CD8-positive, alpha-beta memory T cell (primary cell): ENCODE measurements around the gene SANBR. TPM values are rescaled to one million over a fixed set of nuclear protein-coding genes. Genes with fewer than 3 reads are reported as not detected.
A peak's percentile ranks its signal among the peaks of the same experiment; 100 is the strongest.

Source experiments
- CTCF ChIA-PET: fragments of 350-600 bp; sonication (Branson Sonifier 250); formaldehyde crosslinking; loops from one replicate; lab custom pipeline; 2021; ENCODE audit warnings: antibody characterized with exemption; lab: Charles Lee
- POLR2A ChIA-PET: fragments of 350-600 bp; sonication (Branson Sonifier 250); formaldehyde crosslinking; loops from one replicate; lab custom pipeline; 2021; ENCODE audit warnings: antibody characterized with exemption; lab: Charles Lee
- DNase-seq, 5 donors: peaks; one replicate each; pipeline versions ENCODE4 v3.0.0 to v3.0.0-alpha.2; 2020 to 2022; ENCODE audit warnings: mixed read lengths in 1 of 5
- H3K27ac ChIP-seq: one replicate; pipeline ENCODE4 v1.7.0; 2013; ENCODE audit warnings: low read depth, mild to moderate bottlenecking, low read length, moderate library complexity
- H3K27me3 ChIP-seq: 2 replicates; pipeline ENCODE4 v1.7.0; 2013; ENCODE audit warnings: low read length, mild to moderate bottlenecking; ENCODE audit not compliant: insufficient read depth, poor library complexity, severe bottlenecking
- H3K36me3 ChIP-seq: 2 replicates; pipeline ENCODE4 v1.7.0; 2013; ENCODE audit warnings: mild to moderate bottlenecking, low read length, moderate library complexity; ENCODE audit not compliant: insufficient read depth
- H3K4me1 ChIP-seq: 2 replicates; pipeline ENCODE4 v1.7.0; 2013; ENCODE audit warnings: mild to moderate bottlenecking, low read length, moderate library complexity; ENCODE audit not compliant: insufficient read depth
- H3K4me3 ChIP-seq: 2 replicates; pipeline ENCODE4 v1.7.0; 2013; ENCODE audit warnings: mild to moderate bottlenecking, low read length
- H3K9me3 ChIP-seq: 2 replicates; pipeline ENCODE4 v1.7.0; 2013; ENCODE audit warnings: mild to moderate bottlenecking, low read length
- H3K27ac Mint-ChIP-seq, 8 donors: one replicate each; pipeline ENCODE4 v1.8.0; 2020 to 2021; ENCODE audit warnings: mixed read lengths in 8 of 8, mild to moderate bottlenecking in 6 of 8, inconsistent platforms in 3 of 8, moderate library complexity in 3 of 8
- H3K27me3 Mint-ChIP-seq, 2 donors: one replicate each; pipeline ENCODE4 v1.8.0; 2020 to 2021; ENCODE audit warnings: mixed read lengths in 2 of 2, mild to moderate bottlenecking in 1 of 2, moderate library complexity in 1 of 2
- H3K36me3 Mint-ChIP-seq, 3 donors: one replicate each; pipeline ENCODE4 v1.8.0; 2020 to 2021; ENCODE audit warnings: mixed read lengths in 3 of 3, inconsistent platforms in 1 of 3, mild to moderate bottlenecking in 1 of 3
- H3K4me1 Mint-ChIP-seq, 3 donors: one replicate each; pipeline ENCODE4 v1.8.0; 2020 to 2021; ENCODE audit warnings: mixed read lengths in 3 of 3, inconsistent platforms in 1 of 3, mild to moderate bottlenecking in 1 of 3
- H3K4me3 Mint-ChIP-seq, 7 donors: one replicate each; pipeline ENCODE4 v1.8.0; 2020 to 2021; ENCODE audit warnings: mixed read lengths in 7 of 7, mild to moderate bottlenecking in 6 of 7, moderate library complexity in 4 of 7, inconsistent platforms in 2 of 7
- H3K9me3 Mint-ChIP-seq, 5 donors: one replicate each; pipeline ENCODE4 v1.8.0; 2020 to 2022; ENCODE audit warnings: mixed read lengths in 5 of 5, mild to moderate bottlenecking in 3 of 5, moderate library complexity in 2 of 5, inconsistent platforms in 1 of 5
- polyA plus RNA-seq: library from polyadenylated mRNA; unstranded; fragments of 300-500 nt; fragmentation: Illumina TruSeq; gene quantifications from one replicate; pipeline ENCODE4 v1.2.3, GENCODE V29; 2021
- total RNA-seq, 2 experiments: library from RNA; stranded (reverse); gene quantifications; one replicate each; pipeline ENCODE4 v1.2.3, GENCODE V29; 2021

The SANBR gene
- total and polyA plus RNA-seq, 3 experiments from 2014 or later = 1.1 to 3.7 (median 3.7) TPM

DNA sequence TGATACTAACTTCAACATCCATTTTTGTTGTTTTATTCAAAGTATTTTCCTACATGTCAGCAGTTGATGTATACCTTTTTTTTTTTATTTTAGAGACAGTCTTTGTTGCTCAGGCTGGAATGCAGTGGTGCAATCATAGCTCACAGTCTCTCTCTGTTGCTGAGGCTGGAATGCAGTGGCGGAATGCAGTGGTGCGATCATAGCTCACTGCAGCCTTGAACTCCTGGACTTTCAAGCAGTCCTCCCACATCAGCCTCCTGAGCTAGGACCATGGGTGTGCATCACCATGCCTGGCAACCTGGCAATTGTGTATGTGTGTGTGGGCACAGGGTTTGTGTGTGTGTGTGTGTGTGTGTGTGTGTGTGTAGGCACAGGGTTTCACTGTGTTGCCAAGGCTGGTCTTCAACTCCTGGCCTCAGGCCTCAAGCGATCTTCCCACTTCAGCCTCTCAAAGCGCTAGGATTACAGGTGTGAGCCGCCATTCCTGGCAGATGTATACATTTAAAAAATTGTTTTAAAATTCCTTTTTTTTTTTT lies 24.8 kb downstream of the SANBR start:
- H3K27ac ChIP-seq = no peak overlapping the region
- ChIA-PET POLR2A (no interaction called here), CTCF (no interaction called here)
- no peak for DNase-seq
- no peaks in the 10 kb centered on the region for H3K4me1 Mint-ChIP-seq
- no peaks in the 10 kb centered on the region for H3K27me3 ChIP-seq
- no peaks in the 10 kb centered on the region for H3K4me1 ChIP-seq
- no peak overlapping the region for H3K4me3 Mint-ChIP-seq
- H3K9me3 ChIP-seq = no peaks in the 10 kb centered on the region
- peak overlapping the region in 1 of 8 donors; percentile 89 for H3K27ac Mint-ChIP-seq
- no peak overlapping the region for H3K4me3 ChIP-seq
- H3K9me3 Mint-ChIP-seq = no peaks in the 10 kb centered on the region
- peaks cover 0 to 4% (median 0%) of the 10 kb centered on the region in 3 donors for H3K36me3 Mint-ChIP-seq
- no peaks in the 10 kb centered on the region for H3K27me3 Mint-ChIP-seq
- H3K36me3 ChIP-seq = no peaks in the 10 kb centered on the region

DNA sequence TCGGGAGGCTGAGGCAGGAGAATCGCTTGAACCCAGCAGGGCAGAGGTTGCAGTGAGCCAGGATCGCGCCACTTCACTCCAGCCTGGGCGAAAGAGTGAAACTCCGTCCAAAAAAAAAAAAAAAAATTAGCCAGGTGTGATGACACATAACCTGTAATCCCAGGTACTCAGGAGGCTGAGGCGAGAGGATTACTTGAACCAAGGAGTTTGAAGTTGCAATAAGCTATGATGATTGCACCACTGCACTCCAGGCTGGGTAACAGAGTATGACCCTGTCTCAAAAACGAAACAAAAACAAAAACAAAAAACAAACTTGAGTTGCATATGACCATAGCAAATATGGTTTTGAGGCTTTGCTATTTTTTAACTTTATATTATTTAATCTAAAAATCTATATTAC lies 25.8 kb downstream of the SANBR start:
- ChIA-PET POLR2A (no interaction called here), CTCF (no interaction called here)
- Histone ChIP-seq H3K36me3 (no peaks in the 10 kb centered on the region), H3K27ac (no peak overlapping the region), H3K27me3 (no peaks in the 10 kb centered on the region), H3K9me3 (no peaks in the 10 kb centered on the region), H3K4me3 (no peak overlapping the region), H3K4me1 (no peaks in the 10 kb centered on the region)
- Mint-ChIP-seq H3K36me3 (peaks cover 0 to 4% (median 0%) of the 10 kb centered on the region in 3 donors), H3K9me3 (no peaks in the 10 kb centered on the region), H3K27ac (no peak overlapping the region), H3K4me3 (no peak overlapping the region), H3K4me1 (peaks cover 0 to 2% (median 0%) of the 10 kb centered on the region in 3 donors), H3K27me3 (peaks cover 0 to 2% of the 10 kb centered on the region in 2 donors)
- no peak for DNase-seq

DNA sequence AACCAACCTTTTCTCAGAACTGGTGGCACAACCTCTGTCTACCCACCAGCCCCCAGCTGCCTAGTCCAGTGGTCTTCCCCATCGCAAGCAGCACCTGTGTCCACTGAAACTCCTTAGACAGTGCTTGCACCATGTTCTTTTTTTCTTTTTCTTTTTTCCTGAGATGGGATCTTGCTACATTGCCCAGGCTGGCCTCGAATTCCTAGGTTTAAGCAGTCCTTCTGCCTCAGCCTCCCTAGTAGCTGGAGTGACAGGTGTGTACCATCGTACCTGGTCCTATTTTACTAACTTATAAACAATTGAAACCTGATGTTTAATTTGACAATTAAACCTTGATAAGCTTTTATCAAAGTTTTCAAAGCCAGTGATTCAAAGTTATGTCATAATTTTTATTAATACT lies 30.8 kb downstream of the SANBR start:
- Histone ChIP-seq H3K4me1 (no peaks in the 10 kb centered on the region), H3K36me3 (no peaks in the 10 kb centered on the region), H3K27ac (no peak overlapping the region), H3K4me3 (no peak overlapping the region), H3K27me3 (no peaks in the 10 kb centered on the region), H3K9me3 (no peaks in the 10 kb centered on the region)
- CTCF ChIA-PET = no interaction called here
- H3K27ac Mint-ChIP-seq = no peak overlapping the region
- peaks cover 0 to 2% (median 0%) of the 10 kb centered on the region in 3 donors for H3K4me1 Mint-ChIP-seq
- POLR2A ChIA-PET = no interaction called here
- H3K36me3 Mint-ChIP-seq = no peaks in the 10 kb centered on the region
- no peaks in the 10 kb centered on the region for H3K9me3 Mint-ChIP-seq
- DNase-seq = no peak
- H3K4me3 Mint-ChIP-seq = no peak overlapping the region
- peaks cover 0 to 2% of the 10 kb centered on the region in 2 donors for H3K27me3 Mint-ChIP-seq

DNA sequence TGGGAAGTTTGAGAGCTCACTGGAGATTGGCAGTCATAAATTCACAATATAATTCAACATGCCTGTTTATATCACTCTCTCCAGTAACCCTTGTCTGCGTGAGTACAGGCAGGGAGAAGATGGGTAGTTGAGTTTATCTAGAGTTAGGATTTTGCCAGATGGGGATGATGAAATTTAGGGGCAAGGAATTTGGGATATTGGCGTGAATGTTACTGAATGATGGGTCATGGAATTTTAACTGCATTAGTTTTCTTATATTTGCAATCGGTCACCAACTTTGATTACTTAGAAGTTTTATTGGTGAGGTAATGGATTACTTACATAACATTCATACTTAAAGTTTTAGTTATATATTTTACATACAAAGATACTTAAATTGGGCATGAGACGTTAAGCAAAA lies 35.1 kb downstream of the SANBR start:
- Histone ChIP-seq H3K4me3 (no peak overlapping the region), H3K27me3 (no peaks in the 10 kb centered on the region), H3K4me1 (no peaks in the 10 kb centered on the region), H3K36me3 (no peaks in the 10 kb centered on the region), H3K27ac (no peak overlapping the region), H3K9me3 (no peaks in the 10 kb centered on the region)
- no peak overlapping the region for H3K4me3 Mint-ChIP-seq
- peaks cover 0 to 2% of the 10 kb centered on the region in 2 donors for H3K27me3 Mint-ChIP-seq
- DNase-seq = no peak
- peaks cover 0 to 2% (median 0%) of the 10 kb centered on the region in 3 donors for H3K4me1 Mint-ChIP-seq
- ChIA-PET CTCF (no interaction called here), POLR2A (no interaction called here)
- H3K9me3 Mint-ChIP-seq = no peaks in the 10 kb centered on the region
- H3K36me3 Mint-ChIP-seq = peaks cover 6 to 11% (median 8%) of the 10 kb centered on the region in 3 donors
- no peak overlapping the region for H3K27ac Mint-ChIP-seq

DNA sequence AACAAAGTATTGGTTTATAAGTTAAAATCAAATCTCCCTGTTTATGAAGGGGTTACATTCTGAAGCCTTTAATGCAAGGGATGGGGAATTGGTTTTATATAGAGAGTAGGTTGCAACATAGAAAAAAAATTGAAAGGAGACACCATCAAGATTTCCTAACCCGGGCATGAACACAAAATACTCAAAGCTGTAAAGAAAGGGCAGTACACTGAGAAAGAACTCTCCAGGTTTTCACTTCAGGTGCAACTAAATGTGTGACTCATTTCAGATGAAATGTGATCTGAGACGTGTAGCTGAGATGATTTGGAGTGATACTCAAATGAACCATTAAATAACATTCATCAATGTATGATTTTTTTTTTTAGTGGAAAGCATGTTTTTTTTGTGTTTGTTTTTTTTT lies 43.6 kb downstream of the SANBR start:
- Mint-ChIP-seq H3K4me1 (no peaks in the 10 kb centered on the region), H3K9me3 (peaks cover 0 to 3% (median 0%) of the 10 kb centered on the region in 5 donors), H3K27ac (peak overlapping the region in 1 of 8 donors; percentile 17), H3K36me3 (peaks cover 7 to 20% (median 8%) of the 10 kb centered on the region in 3 donors), H3K27me3 (no peaks in the 10 kb centered on the region), H3K4me3 (no peak overlapping the region)
- H3K27ac ChIP-seq = no peak overlapping the region
- ChIA-PET CTCF (no interaction called here), POLR2A (interaction anchor here (0.6 to 0.7 kb wide), 2 partner anchors 172 to 431 kb away, joined by 3 read pairs; no protein-coding TSS in a partner anchor)
- H3K9me3 ChIP-seq = no peaks in the 10 kb centered on the region
- no peak for DNase-seq
- H3K27me3 ChIP-seq = no peaks in the 10 kb centered on the region
- H3K36me3 ChIP-seq = no peaks in the 10 kb centered on the region
- no peak overlapping the region for H3K4me3 ChIP-seq
- H3K4me1 ChIP-seq = no peaks in the 10 kb centered on the region

- peaks cover 0 to 3% (median 0%) of the 10 kb centered on the region in 5 donors for H3K9me3 Mint-ChIP-seq
- no peak overlapping the region for H3K27ac Mint-ChIP-seq
- Histone ChIP-seq H3K4me1 (no peaks in the 10 kb centered on the region), H3K27ac (no peak overlapping the region), H3K9me3 (no peaks in the 10 kb centered on the region), H3K27me3 (no peaks in the 10 kb centered on the region), H3K36me3 (no peaks in the 10 kb centered on the region), H3K4me3 (no peak overlapping the region)
- CTCF ChIA-PET = no interaction called here
- H3K36me3 Mint-ChIP-seq = peaks cover 8 to 15% (median 12%) of the 10 kb centered on the region in 3 donors
- no peak overlapping the region for H3K4me3 Mint-ChIP-seq
- no peaks in the 10 kb centered on the region for H3K27me3 Mint-ChIP-seq
- no peak for DNase-seq
- H3K4me1 Mint-ChIP-seq = no peaks in the 10 kb centered on the region
- POLR2A ChIA-PET = no interaction called here
Measured at GRCh38 chr2:61111708-61112107, 46.0 kb downstream of the SANBR start.

GRCh38 chr2:61114147-61114546 lies 48.5 kb downstream of the SANBR start:
- Mint-ChIP-seq H3K27ac (no peak overlapping the region), H3K4me1 (no peaks in the 10 kb centered on the region), H3K4me3 (no peak overlapping the region), H3K9me3 (peaks cover 0 to 3% (median 0%) of the 10 kb centered on the region in 5 donors), H3K36me3 (peaks cover 14 to 24% (median 22%) of the 10 kb centered on the region in 3 donors), H3K27me3 (no peaks in the 10 kb centered on the region)
- Histone ChIP-seq H3K27me3 (no peaks in the 10 kb centered on the region), H3K36me3 (no peaks in the 10 kb centered on the region), H3K4me3 (no peak overlapping the region), H3K4me1 (no peaks in the 10 kb centered on the region), H3K27ac (no peak overlapping the region), H3K9me3 (no peaks in the 10 kb centered on the region)
- ChIA-PET POLR2A (no interaction called here), CTCF (no interaction called here)
- DNase-seq = no peak
